ENCODE data around the gene DDN.

DDN gene

GRCh38 chr12:48999371-49000131 lies at the start of gene DDN:
Gene DDN (minus strand): TSS chr12:48999375. CDS start chr12:48999287, 88 bp downstream.
- no peak for DNase-seq (ENCODE audit: low read depth, low spot score)

- no peak for DNase-seq (ENCODE audit: low read depth, low spot score)
These were observed 49.8 kb upstream of the DDN start for GRCh38 chr12:49048953-49049352.

GRCh38 chr12:49046129-49046895 lies 47.1 kb upstream of the DDN start:
- DNase-seq (ENCODE audit: low read depth, low spot score) = no peak

GRCh38 chr12:49044660-49045059 lies 45.5 kb upstream of the DDN start:
- DNase-seq (ENCODE audit: low read depth, low spot score) = no peak

- peak; percentile 66 for DNase-seq (ENCODE audit: low read depth, low spot score)
These were observed 44.7 kb upstream of the DDN start for GRCh38 chr12:49043856-49044258.

GRCh38 chr12:49043241-49043640 lies 44.1 kb upstream of the DDN start:
- no peak for DNase-seq (ENCODE audit: low read depth, low spot score)

- DNase-seq (ENCODE audit: low read depth, low spot score) = no peak
These were observed 42.8 kb upstream of the DDN start for GRCh38 chr12:49041881-49042484.

GRCh38 chr12:49041036-49041880 lies 42.1 kb upstream of the DDN start:
- no peak for DNase-seq (ENCODE audit: low read depth, low spot score)

- DNase-seq (ENCODE audit: low read depth, low spot score) = no peak
These were observed 41.2 kb upstream of the DDN start for GRCh38 chr12:49040364-49040855.

- no peak for DNase-seq (ENCODE audit: low read depth, low spot score)
These were observed 40.5 kb upstream of the DDN start for GRCh38 chr12:49039421-49040363.

- no peak for DNase-seq (ENCODE audit: low read depth, low spot score)
These were observed 39.2 kb upstream of the DDN start for GRCh38 chr12:49038291-49038955.

GRCh38 chr12:49037947-49038237 lies 38.7 kb upstream of the DDN start:
- no peak for DNase-seq (ENCODE audit: low read depth, low spot score)

GRCh38 chr12:49037111-49037946 lies 38.2 kb upstream of the DDN start:
- DNase-seq (ENCODE audit: low read depth, low spot score) = no peak

- DNase-seq (ENCODE audit: low read depth, low spot score) = no peak
These were observed 36.9 kb upstream of the DDN start for GRCh38 chr12:49036029-49036428.

GRCh38 chr12:49034286-49034622 lies 35.1 kb upstream of the DDN start:
- DNase-seq (ENCODE audit: low read depth, low spot score) = no peak

- DNase-seq (ENCODE audit: low read depth, low spot score) = no peak
These were observed 34.6 kb upstream of the DDN start for GRCh38 chr12:49033611-49034285.

GRCh38 chr12:49032679-49033447 lies 33.7 kb upstream of the DDN start:
- DNase-seq (ENCODE audit: low read depth, low spot score) = no peak

- DNase-seq (ENCODE audit: low read depth, low spot score) = no peak
These were observed 33.1 kb upstream of the DDN start for GRCh38 chr12:49032276-49032675.

All from activated naive CD8-positive, alpha-beta T cell treated with anti-CD3 and anti-CD28 coated beads, Interleukin-2, amount 50 U/mL, for 16 hours (primary cell).